NCI-H1417 treated with DMSO at 0.1 percent for 48 hours (cell line): ENCODE results near the gene DUSP22.
"Not testable (repeated sequence)": the region's sequence is repeated elsewhere in the genome, so short reads cannot be mapped to it uniquely, and the experiment has no call there.

Source experiments
- DNase-seq: peaks from one replicate; lab custom pipeline; 2025; lab: John Stamatoyannopoulos, UW

The DUSP22 gene

DNA sequence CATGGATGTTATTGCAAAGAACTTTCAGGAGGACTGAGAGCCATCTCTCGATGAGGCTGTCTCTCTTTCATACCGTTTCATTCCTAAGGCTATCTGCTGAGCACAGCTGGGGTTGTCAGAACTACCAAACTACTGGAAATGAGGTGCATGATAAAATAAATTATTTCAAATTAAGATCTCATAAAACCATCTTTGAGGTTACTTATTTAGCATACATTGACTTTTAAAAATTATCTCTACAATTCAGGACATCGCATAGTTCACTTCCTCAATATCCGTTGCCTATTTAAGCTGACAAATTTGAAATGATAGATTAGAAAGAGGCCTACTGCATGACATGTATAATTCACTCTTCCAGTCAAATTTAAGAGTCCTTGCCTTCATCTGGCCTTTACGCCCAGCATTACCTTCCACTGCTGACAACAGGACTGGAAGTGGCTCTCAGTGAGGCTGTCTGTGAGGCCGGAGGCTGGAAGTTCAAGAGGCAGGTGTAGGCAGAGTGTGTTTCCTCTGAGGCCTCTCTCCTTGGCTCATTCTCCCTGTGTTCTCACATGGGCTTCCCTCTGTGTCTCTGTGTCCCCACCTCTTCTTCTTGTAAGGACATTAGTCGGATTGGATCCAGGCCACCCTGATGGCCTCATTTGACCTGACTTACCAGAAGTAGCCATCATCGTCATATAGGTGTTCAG, 12.8 kb upstream of the DUSP22 start:
- no peak for DNase-seq

- no peak for DNase-seq
These were observed 11.4 kb upstream of the DUSP22 start for GRCh38 chr6:280775-281468.

- no peak for DNase-seq
These were observed 10.7 kb upstream of the DUSP22 start for GRCh38 chr6:281469-282103.

- DNase-seq = no peak
These were observed 10.0 kb upstream of the DUSP22 start for GRCh38 chr6:282177-282866.

GRCh38 chr6:282867-283416, 9.3 kb upstream of the DUSP22 start:
- DNase-seq = no peak

DNA sequence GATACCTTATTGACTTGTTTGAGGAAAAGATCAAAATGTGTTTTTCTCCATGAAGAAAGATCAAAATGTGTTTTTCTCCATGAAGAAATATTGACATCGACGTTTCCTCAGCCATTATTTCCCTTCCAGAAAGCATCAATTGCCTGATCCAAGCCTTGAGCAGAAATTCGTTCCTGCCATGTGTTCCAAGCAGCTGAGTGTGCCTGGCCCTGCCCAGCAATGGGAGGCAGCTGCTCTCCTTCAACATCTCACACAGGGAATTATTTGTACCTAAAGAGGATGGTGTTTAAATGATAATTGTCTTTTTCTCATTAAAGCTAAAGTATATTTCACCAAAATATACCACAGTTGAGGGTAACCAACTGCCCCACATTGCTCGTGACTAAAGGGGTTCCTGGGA, 7.8 kb upstream of the DUSP22 start:
- DNase-seq = no peak

- no peak for DNase-seq
These were observed 7.1 kb upstream of the DUSP22 start for GRCh38 chr6:285030-285771.

DNA sequence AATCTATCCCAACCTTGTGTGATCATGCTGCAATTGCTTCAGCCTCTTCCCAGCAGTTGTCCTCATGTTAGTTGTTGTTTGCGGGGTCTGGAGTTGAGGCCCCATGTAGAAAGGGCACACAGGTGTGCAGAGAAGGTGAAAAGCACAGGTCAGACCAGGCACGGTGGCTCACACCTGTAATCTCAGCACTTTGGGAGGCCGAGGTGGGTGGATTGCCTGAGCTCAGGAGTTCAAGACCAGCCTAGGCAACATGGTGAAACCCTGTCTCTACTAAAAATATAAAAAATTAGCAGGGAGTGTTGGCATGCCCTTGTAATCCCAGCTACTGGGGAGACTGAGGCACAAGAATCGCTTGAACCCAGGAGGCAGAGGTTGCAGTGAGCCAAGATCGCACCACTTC, 6.4 kb upstream of the DUSP22 start:
- DNase-seq = not testable (repeated sequence)

DNA sequence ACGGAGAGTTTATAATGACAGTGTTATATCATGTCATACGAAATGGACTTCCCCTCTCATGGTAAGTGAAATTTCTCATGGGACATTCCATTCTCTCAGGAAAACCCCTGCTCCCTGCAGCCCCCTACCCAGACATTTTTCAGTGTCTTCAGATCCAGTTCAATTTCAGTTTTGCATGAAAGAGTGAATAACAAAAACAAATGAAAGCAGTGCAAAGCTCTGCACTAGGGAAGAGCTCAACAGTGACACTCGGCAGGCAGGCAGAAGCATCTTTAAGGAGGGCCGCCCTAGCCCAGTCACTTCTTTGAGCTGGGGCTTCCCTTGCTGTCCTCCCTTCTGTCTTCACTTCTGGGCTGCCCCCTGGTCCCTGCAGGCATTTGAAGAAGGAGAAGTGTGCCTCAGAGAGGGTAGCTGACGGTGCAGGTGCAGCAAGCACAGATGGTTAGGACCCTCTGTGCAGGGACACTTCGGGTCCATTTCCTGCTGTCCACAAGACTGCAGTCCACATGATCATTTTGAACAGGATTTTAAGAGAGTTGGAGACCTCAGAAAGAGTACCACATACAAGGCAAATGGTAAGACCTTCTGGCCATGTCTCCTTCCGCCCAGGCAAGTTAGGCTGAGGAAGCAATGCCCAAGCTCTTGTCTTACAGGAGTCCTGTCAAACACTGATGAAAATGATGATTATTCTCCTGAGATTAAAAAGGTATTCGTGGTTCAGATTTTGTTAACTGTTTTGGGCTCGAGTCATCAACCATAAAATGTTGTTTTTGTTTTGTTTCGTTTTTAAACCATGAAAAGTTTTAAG, 5.4 kb upstream of the DUSP22 start:
- no peak for DNase-seq

GRCh38 chr6:287489-287860, 4.8 kb upstream of the DUSP22 start:
- no peak for DNase-seq

GRCh38 chr6:288866-289265, 3.4 kb upstream of the DUSP22 start:
- no peak for DNase-seq

- DNase-seq = no peak
These were observed 2.0 kb upstream of the DUSP22 start for GRCh38 chr6:290111-290922.

DNA sequence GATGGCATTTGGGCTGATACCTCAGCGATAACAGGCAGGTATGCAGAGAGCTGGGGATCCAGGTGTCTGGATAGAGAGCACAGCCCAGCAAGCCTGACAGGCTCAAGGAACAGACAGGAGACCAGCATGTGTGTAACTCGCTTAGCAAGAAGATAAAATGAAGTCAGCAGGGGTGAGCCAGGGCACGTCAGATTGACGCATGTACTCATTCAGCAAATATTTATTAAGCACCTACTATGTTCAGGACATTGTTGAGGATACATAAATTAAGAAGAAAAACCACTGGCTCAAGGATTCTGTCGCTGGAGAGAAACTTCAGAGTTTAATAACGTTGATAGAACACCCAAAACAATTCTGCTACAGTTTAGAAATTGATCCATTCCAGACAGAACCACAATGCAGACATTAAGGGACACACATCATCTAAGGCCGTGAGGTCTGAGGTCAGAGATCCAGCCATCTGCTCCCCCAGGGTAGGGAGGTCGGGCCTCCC, 1.0 kb upstream of the DUSP22 start:
- no peak for DNase-seq

- no peak for DNase-seq
These were observed 362 bp downstream of the DUSP22 start for GRCh38 chr6:292506-293192.

DNA sequence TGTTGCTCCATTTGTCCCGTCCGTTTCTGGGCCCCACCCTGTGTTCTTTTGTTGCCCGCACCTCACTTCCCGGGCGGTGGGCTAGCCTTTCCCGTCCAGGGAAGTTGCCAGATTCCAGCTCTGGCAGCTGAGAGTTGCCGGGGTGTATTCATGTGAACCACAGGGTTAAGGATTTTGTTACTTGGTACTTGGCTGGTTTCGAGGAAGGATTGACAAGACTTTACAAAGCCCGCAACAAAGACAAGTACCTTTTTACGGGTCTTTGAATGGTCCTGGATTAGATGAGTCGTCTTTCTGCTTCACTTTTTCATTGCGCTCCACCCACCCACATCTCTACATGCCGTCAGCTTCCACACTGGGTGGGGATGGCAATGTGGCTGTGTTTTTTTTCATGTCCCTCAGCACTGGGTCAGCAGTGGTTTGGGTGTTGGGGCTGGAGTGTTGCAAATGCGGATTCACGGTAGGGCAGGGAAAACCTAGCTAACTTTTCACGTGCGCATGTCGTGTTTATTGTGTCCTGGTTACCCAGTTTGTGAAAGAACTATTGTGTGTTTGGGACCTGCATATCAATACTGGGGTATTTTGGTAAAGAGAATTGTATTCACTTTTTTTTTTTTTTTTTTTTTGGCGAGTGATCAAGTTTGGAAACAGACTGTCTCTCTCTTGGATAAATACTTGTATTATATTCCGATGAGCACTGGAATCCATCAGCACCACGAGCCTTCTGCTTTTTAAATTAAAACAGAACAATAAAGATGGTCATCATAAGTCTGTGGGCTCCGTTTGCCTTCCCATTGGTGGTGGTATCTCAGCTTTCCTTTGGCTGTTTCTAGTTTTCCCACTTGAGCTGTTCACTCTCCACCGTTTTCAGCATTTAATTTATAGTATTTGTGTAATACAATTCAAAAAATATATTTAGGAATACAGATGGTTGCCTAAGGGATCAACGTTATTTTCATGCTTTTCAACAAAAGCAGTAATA, 1.2 kb downstream of the DUSP22 start:
- no peak for DNase-seq

GRCh38 chr6:294656-295565, 2.6 kb downstream of the DUSP22 start:
- DNase-seq = no peak
